ENCODE measurements around the gene C1QL1.

DNA sequence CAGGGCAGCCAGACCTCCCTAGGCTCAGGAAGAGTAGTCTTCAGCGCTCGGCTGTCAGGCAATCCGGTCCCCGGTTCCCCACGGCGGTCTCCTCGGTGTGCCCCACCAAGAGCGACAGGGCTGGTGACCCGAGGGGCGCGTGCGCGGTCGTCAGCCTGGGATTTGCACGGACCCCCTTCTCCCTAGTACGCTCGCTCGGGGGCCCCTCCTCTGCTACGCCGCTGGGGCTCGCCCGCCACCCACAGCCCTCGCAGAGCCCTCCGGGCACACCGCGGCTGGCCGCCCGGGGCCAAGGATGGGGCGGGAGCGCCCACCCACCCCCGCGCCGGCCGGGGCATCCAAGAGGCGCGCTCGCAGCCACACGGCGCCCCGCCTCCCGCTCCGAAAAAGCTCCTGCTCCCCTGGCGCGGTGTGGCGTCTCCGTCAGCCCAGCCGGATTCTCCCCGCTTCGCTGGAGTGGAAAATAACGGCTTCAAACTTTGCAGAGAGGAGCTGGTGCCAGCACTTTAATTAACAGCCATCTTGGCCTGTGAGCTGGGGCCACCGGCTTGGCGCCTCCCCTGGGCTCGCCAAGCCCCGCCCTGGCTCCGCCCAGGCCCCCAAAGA is 2.1 kb upstream of the C1QL1 start:
- TF ChIP-seq, protein P1, sequence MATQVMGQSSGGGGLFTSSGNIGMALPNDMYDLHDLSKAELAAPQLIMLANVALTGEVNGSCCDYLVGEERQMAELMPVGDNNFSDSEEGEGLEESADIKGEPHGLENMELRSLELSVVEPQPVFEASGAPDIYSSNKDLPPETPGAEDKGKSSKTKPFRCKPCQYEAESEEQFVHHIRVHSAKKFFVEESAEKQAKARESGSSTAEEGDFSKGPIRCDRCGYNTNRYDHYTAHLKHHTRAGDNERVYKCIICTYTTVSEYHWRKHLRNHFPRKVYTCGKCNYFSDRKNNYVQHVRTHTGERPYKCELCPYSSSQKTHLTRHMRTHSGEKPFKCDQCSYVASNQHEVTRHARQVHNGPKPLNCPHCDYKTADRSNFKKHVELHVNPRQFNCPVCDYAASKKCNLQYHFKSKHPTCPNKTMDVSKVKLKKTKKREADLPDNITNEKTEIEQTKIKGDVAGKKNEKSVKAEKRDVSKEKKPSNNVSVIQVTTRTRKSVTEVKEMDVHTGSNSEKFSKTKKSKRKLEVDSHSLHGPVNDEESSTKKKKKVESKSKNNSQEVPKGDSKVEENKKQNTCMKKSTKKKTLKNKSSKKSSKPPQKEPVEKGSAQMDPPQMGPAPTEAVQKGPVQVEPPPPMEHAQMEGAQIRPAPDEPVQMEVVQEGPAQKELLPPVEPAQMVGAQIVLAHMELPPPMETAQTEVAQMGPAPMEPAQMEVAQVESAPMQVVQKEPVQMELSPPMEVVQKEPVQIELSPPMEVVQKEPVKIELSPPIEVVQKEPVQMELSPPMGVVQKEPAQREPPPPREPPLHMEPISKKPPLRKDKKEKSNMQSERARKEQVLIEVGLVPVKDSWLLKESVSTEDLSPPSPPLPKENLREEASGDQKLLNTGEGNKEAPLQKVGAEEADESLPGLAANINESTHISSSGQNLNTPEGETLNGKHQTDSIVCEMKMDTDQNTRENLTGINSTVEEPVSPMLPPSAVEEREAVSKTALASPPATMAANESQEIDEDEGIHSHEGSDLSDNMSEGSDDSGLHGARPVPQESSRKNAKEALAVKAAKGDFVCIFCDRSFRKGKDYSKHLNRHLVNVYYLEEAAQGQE (IDR thresholded peaks at IDR 0.05; ENCODE audit: insufficient read depth in 1 of 2, low read depth in 2 of 2, low read length in 2 of 2) = no peak
- no peak for TF ChIP-seq POLR2AphosphoS5 (IDR thresholded peaks at IDR 0.05; ENCODE audit: low read depth, low read length)
- TF ChIP-seq TAF1 (IDR thresholded peaks at IDR 0.05; ENCODE audit: borderline replicate concordance, insufficient read depth, low read length) = no peak
- TF ChIP-seq SIN3A (IDR thresholded peaks at IDR 0.05; ENCODE audit: borderline replicate concordance, insufficient read depth, low read length) = no peak

Data from PFSK-1 (cell line).